ENCODE measurements around the gene IMMP2L. TPM values are rescaled to one million over a fixed set of nuclear protein-coding genes. Genes with fewer than 3 reads are reported as not detected.

IMMP2L gene
- total and polyA plus RNA-seq, 2 of the 8 experiments (the other 6 are each of a cell fraction or from before 2014, with no cell fraction given), result 2.3 to 10.1 TPM

GRCh38 chr7:111531993-111532392 lies 30.3 kb downstream of the IMMP2L start (continued):
- TF ChIP-seq GABPA (IDR thresholded peaks at IDR 0.05; ENCODE audit: borderline replicate concordance, insufficient read depth, low read length) (no peak), ATF3 (IDR thresholded peaks at IDR 0.05; ENCODE audit: insufficient read depth, low read depth, low read length) (no peak), TAF7 (optimal IDR thresholded peaks at IDR 0.05; ENCODE audit: borderline replicate concordance, low read depth, low read length) (no peak), EZH2 (IDR thresholded peaks at IDR 0.05; ENCODE audit: low read depth, low read length, severe bottlenecking) (no peak)

Measured in H1 (cell line).